Mucosa of rectum (tissue), 2 donors: ENCODE results near the gene RPL35.
"Not testable (repeated sequence)": the region's sequence is repeated elsewhere in the genome, so short reads cannot be mapped to it uniquely, and the experiment has no call there.

Experiments
- H3K27ac ChIP-seq, 2 donors: one replicate each; pipeline ENCODE4 v1.7.0; 2013; ENCODE audit warnings: inconsistent platforms in 2 of 2, low read depth in 2 of 2, low read length in 2 of 2
- H3K27me3 ChIP-seq, 2 donors: one replicate each; pipeline ENCODE4 v1.7.0; 2013; ENCODE audit warnings: low read length in 2 of 2; ENCODE audit not compliant: control insufficient read depth in 2 of 2, insufficient read depth in 2 of 2
- H3K36me3 ChIP-seq, 2 donors: one replicate each; pipeline ENCODE4 v1.7.0; 2013; ENCODE audit warnings: low read length in 2 of 2; ENCODE audit not compliant: control insufficient read depth in 2 of 2, insufficient read depth in 2 of 2
- H3K4me1 ChIP-seq, 2 donors: one replicate each; pipeline ENCODE4 v1.7.0; 2013; ENCODE audit warnings: low read length in 2 of 2, mild to moderate bottlenecking in 1 of 2; ENCODE audit not compliant: control insufficient read depth in 2 of 2, insufficient read depth in 2 of 2
- H3K4me3 ChIP-seq, 2 donors: one replicate each; pipeline ENCODE4 v1.7.0; 2013; ENCODE audit warnings: low read length in 2 of 2
- H3K9ac ChIP-seq, 2 donors: one replicate each; pipeline ENCODE4 v1.7.0; 2013; ENCODE audit warnings: low read length in 2 of 2, low read depth in 1 of 2, mild to moderate bottlenecking in 1 of 2
- H3K9me3 ChIP-seq, 2 donors: one replicate each; pipeline ENCODE4 v1.7.0; 2013; ENCODE audit warnings: low read length in 2 of 2; ENCODE audit not compliant: control insufficient read depth in 2 of 2
- donor health status: healthy.
- donor health status: Normal muscosa, but diverticular disease.

Gene RPL35

GRCh38 chr9:124840300-124840833 is 21.4 kb downstream of the RPL35 start:
- Histone ChIP-seq H3K27me3 (no peaks in the 10 kb centered on the region), H3K36me3 (no peaks in the 10 kb centered on the region), H3K4me3 (no peak overlapping the region), H3K4me1 (peaks cover 1 to 4% of the 10 kb centered on the region in 2 donors), H3K9me3 (no peaks in the 10 kb centered on the region), H3K27ac (no peak overlapping the region), H3K9ac (no peak overlapping the region)

GRCh38 chr9:124839612-124840299 is 22.0 kb downstream of the RPL35 start:
- Histone ChIP-seq H3K27me3 (no peaks in the 10 kb centered on the region), H3K36me3 (no peaks in the 10 kb centered on the region), H3K9me3 (no peaks in the 10 kb centered on the region), H3K4me3 (no peak overlapping the region), H3K27ac (no peak overlapping the region), H3K4me1 (peaks cover 6 to 8% of the 10 kb centered on the region in 2 donors), H3K9ac (no peak overlapping the region)

GRCh38 chr9:124838567-124839275 is 23.0 kb downstream of the RPL35 start:
- H3K27ac ChIP-seq, H3K9ac ChIP-seq, H3K27me3 ChIP-seq, H3K4me3 ChIP-seq, H3K9me3 ChIP-seq, H3K36me3 ChIP-seq: not testable (repeated sequence)
- H3K4me1 ChIP-seq, result peaks cover 6 to 12% of the 10 kb centered on the region in 2 donors

- H3K9ac ChIP-seq, H3K9me3 ChIP-seq, H3K4me3 ChIP-seq, H3K36me3 ChIP-seq, H3K27me3 ChIP-seq, H3K27ac ChIP-seq: not testable (repeated sequence)
- peaks cover 6 to 12% of the 10 kb centered on the region in 2 donors for H3K4me1 ChIP-seq
These were observed 23.6 kb downstream of the RPL35 start for GRCh38 chr9:124838132-124838531.

- Histone ChIP-seq H3K27me3 (no peaks in the 10 kb centered on the region), H3K4me1 (peaks cover 6 to 12% of the 10 kb centered on the region in 2 donors), H3K9ac (no peak overlapping the region), H3K27ac (peak overlapping the region in 1 of 2 donors; percentile 48), H3K4me3 (no peak overlapping the region), H3K36me3 (no peaks in the 10 kb centered on the region), H3K9me3 (no peaks in the 10 kb centered on the region)
These were observed 26.7 kb downstream of the RPL35 start for GRCh38 chr9:124835026-124835557.

- no peak overlapping the region for H3K9ac ChIP-seq
- peaks cover 6 to 12% of the 10 kb centered on the region in 2 donors for H3K4me1 ChIP-seq
- H3K27me3 ChIP-seq, result no peaks in the 10 kb centered on the region
- no peak overlapping the region for H3K27ac ChIP-seq
- H3K4me3 ChIP-seq, result no peak overlapping the region
- no peaks in the 10 kb centered on the region for H3K36me3 ChIP-seq
- no peaks in the 10 kb centered on the region for H3K9me3 ChIP-seq
These were observed 27.2 kb downstream of the RPL35 start for GRCh38 chr9:124834591-124834990.

GRCh38 chr9:124831642-124832364 is 30.0 kb downstream of the RPL35 start:
- H3K9ac ChIP-seq, result no peak overlapping the region

GRCh38 chr9:124830593-124830992 is 31.2 kb downstream of the RPL35 start:
- Histone ChIP-seq H3K36me3 (no peaks in the 10 kb centered on the region), H3K27ac (no peak overlapping the region)

More at GRCh38 chr9:124831642-124832364, 30.0 kb downstream of the RPL35 start:
- peak overlapping the region in 1 of 2 donors; percentile 24 for H3K27ac ChIP-seq
- no peak overlapping the region for H3K4me3 ChIP-seq
- peaks cover 6 to 12% of the 10 kb centered on the region in 2 donors for H3K4me1 ChIP-seq
- H3K27me3 ChIP-seq, result no peaks in the 10 kb centered on the region
- H3K9me3 ChIP-seq, result no peaks in the 10 kb centered on the region
- H3K36me3 ChIP-seq, result no peaks in the 10 kb centered on the region

GRCh38 chr9:124829334-124829669 is 32.5 kb downstream of the RPL35 start:
- H3K36me3 ChIP-seq, result no peaks in the 10 kb centered on the region
- no peaks in the 10 kb centered on the region for H3K27me3 ChIP-seq
- no peak overlapping the region for H3K4me3 ChIP-seq
- no peak overlapping the region for H3K27ac ChIP-seq
- no peak overlapping the region for H3K9ac ChIP-seq
- H3K4me1 ChIP-seq, result peaks cover 0 to under 1% of the 10 kb centered on the region in 2 donors
- no peaks in the 10 kb centered on the region for H3K9me3 ChIP-seq

More at GRCh38 chr9:124830593-124830992, 31.2 kb downstream of the RPL35 start:
- no peaks in the 10 kb centered on the region for H3K9me3 ChIP-seq
- peaks cover 4 to 12% of the 10 kb centered on the region in 2 donors for H3K4me1 ChIP-seq
- H3K4me3 ChIP-seq, result no peak overlapping the region
- no peaks in the 10 kb centered on the region for H3K27me3 ChIP-seq
- H3K9ac ChIP-seq, result no peak overlapping the region
